DMS79 treated with DMSO at 0.1 percent for 48 hours (cell line): ENCODE measurements around the gene KIF26B.

Experiments used
- DNase-seq: peaks from one replicate; lab custom pipeline; 2025; lab: John Stamatoyannopoulos, UW

The KIF26B gene

GRCh38 chr1:245279346-245279745, 124.6 kb downstream of the KIF26B start:
- no peak for DNase-seq

GRCh38 chr1:245283001-245283400, 128.2 kb downstream of the KIF26B start:
- DNase-seq = no peak

GRCh38 chr1:245285168-245285567, 130.4 kb downstream of the KIF26B start:
- no peak for DNase-seq

- no peak for DNase-seq
These were observed 134.0 kb downstream of the KIF26B start for GRCh38 chr1:245288796-245289195.

- no peak for DNase-seq
These were observed 136.1 kb downstream of the KIF26B start for GRCh38 chr1:245290836-245291235.

GRCh38 chr1:245291351-245291750, 136.6 kb downstream of the KIF26B start:
- DNase-seq = no peak

- no peak for DNase-seq
These were observed 137.4 kb downstream of the KIF26B start for GRCh38 chr1:245292141-245292540.

GRCh38 chr1:245292553-245292952, 137.8 kb downstream of the KIF26B start:
- no peak for DNase-seq

GRCh38 chr1:245294020-245294419, 139.2 kb downstream of the KIF26B start:
- DNase-seq = no peak

- no peak for DNase-seq
These were observed 144.0 kb downstream of the KIF26B start for GRCh38 chr1:245298781-245299180.

GRCh38 chr1:245301162-245301580, 146.4 kb downstream of the KIF26B start:
- no peak for DNase-seq

- DNase-seq = no peak
These were observed 147.1 kb downstream of the KIF26B start for GRCh38 chr1:245301921-245302320.

- no peak for DNase-seq
These were observed 149.9 kb downstream of the KIF26B start for GRCh38 chr1:245304698-245305097.

- no peak for DNase-seq
These were observed 151.2 kb downstream of the KIF26B start for GRCh38 chr1:245306020-245306419.

GRCh38 chr1:245306628-245307410, 152.0 kb downstream of the KIF26B start:
- DNase-seq = peak; percentile 68

- DNase-seq = no peak
These were observed 156.1 kb downstream of the KIF26B start for GRCh38 chr1:245310571-245311531.

- no peak for DNase-seq
These were observed 157.2 kb downstream of the KIF26B start for GRCh38 chr1:245311887-245312536.

GRCh38 chr1:245313576-245313975, 158.8 kb downstream of the KIF26B start:
- no peak for DNase-seq

GRCh38 chr1:245316784-245317183, 162.0 kb downstream of the KIF26B start:
- DNase-seq = no peak

- DNase-seq = no peak
These were observed 162.4 kb downstream of the KIF26B start for GRCh38 chr1:245317217-245317616.

GRCh38 chr1:245319094-245319493, 164.3 kb downstream of the KIF26B start:
- no peak for DNase-seq

- DNase-seq = no peak
These were observed 167.9 kb downstream of the KIF26B start for GRCh38 chr1:245322673-245323072.
